HG03045 (cell line): ENCODE results near the gene CD37.
"Not testable (repeated sequence)": the region's sequence is repeated elsewhere in the genome, so short reads cannot be mapped to it uniquely, and the experiment has no call there.

Source experiments
- ATAC-seq: cut with Tn5 transposase; IDR thresholded peaks from one replicate; pipeline ENCODE4 v1.9.1; 2021; ENCODE audit warnings: mild to moderate bottlenecking, moderate library complexity; ENCODE audit not compliant: unreplicated experiment

The CD37 gene

DNA sequence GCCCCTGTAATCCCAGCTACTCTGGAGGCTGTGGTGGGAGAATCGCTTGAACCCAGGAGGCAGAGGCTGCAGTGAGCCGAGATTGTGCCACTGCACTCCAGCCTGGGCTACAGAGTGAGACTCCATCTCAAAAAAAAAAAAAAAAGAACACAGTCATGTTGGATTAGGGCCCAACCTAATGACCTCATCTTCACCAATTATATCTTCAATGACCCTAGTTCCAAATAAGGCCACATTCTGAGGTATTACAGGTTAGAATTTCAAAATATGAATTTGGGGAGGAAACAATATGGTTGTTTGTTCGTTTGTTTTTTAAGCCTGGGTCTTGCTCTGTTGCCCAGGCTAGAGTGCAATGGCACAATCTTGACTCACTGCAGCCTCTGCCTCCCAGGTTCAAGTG lies 38.0 kb downstream of the CD37 start:
- ATAC-seq = not testable (repeated sequence)

DNA sequence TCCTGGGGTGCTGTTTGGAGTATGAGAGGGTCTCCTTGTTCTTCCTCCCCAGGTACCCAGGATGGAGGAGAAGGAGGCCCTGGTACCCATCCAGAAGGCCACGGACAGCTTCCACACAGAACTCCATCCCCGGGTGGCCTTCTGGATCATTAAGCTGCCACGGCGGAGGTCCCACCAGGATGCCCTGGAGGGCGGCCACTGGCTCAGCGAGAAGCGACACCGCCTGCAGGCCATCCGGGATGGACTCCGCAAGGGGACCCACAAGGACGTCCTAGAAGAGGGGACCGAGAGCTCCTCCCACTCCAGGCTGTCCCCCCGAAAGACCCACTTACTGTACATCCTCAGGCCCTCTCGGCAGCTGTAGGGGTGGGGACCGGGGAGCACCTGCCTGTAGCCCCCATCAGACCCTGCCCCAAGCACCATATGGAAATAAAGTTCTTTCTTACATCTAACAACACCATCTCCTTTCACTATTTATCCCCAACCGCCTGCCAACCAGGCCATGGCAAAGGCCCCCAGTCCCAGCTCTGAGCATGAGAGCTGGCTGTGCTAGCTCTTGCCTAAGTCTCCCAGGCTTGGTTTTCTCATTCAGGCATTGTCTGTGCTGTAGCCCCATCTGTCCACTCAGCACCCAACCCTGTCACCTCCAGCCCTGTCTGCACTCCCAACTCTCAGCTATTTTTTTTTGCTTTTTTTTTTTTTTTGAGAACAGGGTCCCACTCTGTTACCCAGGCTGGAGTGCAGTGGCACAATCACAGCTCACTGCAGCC lies 39.6 kb downstream of the CD37 start:
- no peak for ATAC-seq

DNA sequence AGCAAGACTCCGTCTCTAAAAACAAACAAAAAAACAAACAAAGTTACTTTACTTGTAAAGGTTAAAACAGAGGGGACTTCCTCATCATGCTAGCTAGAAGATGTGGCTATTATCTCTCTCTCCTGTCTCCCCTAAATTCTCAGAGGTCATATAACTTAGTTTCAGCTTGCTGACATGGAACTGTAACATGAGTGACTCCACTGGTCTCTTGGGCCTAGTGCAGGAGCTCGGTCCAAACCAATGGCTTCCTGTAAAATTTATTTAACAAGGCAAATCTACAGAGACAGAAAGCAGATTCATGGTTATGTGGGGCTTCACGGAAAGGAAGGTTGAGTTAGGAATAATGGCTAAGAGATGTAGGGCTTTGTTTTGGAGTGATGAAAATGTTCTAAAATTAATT lies 43.3 kb downstream of the CD37 start:
- ATAC-seq = no peak

DNA sequence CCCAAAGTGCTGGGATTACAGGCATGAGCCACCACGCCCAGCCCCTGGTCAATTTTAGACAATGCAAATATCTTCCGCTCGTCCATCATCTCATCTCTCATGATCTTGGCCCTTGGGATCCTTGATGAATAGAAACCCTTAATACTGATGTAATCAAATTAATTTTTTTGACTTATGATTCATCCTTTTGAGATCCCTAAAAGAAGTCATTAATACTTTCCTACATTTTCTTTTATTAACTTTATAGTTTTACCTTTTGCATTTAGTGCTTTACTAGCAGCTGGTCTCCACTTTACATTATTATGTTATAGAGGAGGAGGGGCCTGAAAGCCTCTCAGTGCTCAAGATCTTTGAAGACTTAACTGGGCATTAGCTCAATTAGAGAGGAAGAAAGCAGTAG lies 45.2 kb downstream of the CD37 start:
- ATAC-seq = no peak

DNA sequence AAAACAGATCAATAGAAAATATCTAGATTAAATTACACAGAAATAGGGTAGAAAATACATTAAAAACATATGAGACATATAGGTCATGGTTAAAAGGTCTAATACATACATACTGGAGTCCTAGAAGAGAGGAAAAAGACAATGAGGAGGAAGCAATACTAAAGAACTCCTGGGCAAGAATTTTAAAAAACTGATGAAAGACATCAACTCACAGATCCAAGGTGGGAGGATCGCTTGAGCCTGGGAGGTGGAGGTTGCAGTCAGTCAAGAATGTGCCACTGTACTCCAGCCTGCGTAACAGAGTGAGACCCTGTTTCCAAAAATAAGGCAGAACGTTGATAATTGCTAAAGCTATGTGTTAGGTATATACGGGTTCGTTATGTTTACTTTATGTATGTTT lies 47.4 kb downstream of the CD37 start:
- no peak for ATAC-seq

DNA sequence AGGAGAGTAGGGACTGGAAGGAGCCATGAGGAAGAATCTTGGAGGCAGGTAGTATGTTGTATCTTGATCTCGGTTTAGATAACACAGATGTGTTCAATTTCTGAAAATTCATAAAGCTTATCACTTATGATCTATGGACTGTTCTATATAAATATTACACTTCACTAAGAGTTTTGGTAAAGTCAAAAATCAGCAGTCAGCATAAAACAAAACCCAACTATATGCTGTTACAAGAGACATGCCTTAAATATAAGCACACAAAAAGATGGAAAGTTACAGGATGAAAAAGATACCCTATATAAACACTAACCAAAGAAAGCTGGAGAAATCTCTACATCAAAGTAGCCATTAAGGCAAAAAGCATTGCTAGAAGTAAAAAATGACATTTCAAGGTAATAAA lies 48.4 kb downstream of the CD37 start:
- ATAC-seq = no peak

DNA sequence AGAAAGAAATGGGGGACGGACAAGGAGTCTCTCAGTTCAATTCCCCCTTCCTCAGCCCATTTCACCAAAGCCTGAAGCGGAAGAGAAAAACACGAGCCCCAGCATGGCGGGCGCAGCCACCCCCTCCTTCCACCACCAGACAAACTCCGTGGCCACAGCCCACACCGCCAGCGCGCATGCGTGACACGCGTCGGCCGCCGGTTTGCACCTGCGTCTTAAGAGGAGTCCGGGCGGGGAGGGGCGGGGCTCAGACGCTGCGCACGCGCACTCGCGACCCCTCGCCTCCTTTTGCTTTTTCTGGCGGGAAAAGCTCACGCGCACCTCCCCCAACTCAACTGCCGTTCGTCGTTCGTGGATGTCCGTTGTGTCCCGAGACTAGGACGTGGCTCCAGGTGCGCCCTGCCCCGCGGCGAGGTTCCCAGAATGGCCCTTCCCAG lies 52.7 kb downstream of the CD37 start, which contains the start of gene KASH5:
Gene KASH5, plus strand, starts transcription at position 314 of the 437 bp plus-strand sequence. CDS start 2,635 bp downstream, outside the sequence.
- peak; percentile 69 for ATAC-seq

DNA sequence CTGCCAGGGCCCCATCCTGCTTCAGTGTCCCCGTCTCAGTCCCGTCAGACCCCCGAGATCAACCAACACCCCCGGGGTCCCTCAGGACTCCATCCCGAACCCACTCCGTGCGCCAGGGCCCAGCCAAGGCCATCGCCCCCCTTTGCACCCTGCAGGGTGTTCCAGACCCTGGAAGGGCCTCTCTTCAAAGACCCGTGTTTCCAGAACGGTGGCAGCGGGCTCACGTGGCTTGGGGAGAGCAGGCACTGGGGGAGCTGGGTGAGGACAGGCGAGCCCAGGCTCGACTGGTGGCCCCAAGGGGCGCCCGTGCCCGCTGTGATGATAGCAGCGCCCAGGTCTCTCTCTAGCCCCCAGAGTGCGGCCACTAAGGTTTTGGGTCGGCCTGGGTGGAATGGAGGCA lies 54.2 kb downstream of the CD37 start:
- no peak for ATAC-seq
